IPS DF 6.9 (cell line): ENCODE data around the gene PSMD5.

Experiments
- DNase-seq: peaks from one replicate; pipeline ENCODE4 v3.0.0-alpha.2; 2013; ENCODE audit warnings: low read depth, low spot score
- H3K27ac ChIP-seq: one replicate; pipeline ENCODE4 v1.5.1; 2013; ENCODE audit warnings: low read length, control low read depth
- H3K27me3 ChIP-seq: 2 replicates; pipeline ENCODE4 v1.6.1; 2013; ENCODE audit warnings: mild to moderate bottlenecking, low read length; ENCODE audit not compliant: control insufficient read depth, insufficient read depth
- H3K36me3 ChIP-seq: 2 replicates; pipeline ENCODE4 v1.6.1; 2013; ENCODE audit warnings: low read length; ENCODE audit not compliant: control insufficient read depth, insufficient read depth
- H3K4me1 ChIP-seq: 2 replicates; pipeline ENCODE4 v1.6.1; 2013; ENCODE audit warnings: low read length; ENCODE audit not compliant: control insufficient read depth, insufficient read depth
- H3K4me3 ChIP-seq: 2 replicates; pipeline ENCODE4 v1.5.1; 2013; ENCODE audit warnings: mild to moderate bottlenecking, low read length
- H3K9me3 ChIP-seq: 2 replicates; pipeline ENCODE4 v1.6.1; 2013; ENCODE audit warnings: low read length, inconsistent platforms; ENCODE audit not compliant: control insufficient read depth, insufficient read depth
- WGBS: extraction: QIAGEN DNeasy Blood & Tissue Kit; methylation state at CpG from one replicate; pipeline ENCODE4 v1.1.7; 2013; ENCODE audit warnings: mixed read lengths, missing lambda C conversion rate; ENCODE audit not compliant: insufficient read length, insufficient coverage; 5-methylcytosine and 5-hydroxymethylcytosine counted together

PSMD5 gene

GRCh38 chr9:120856700-120857099 lies 14.0 kb upstream of the PSMD5 start:
- no peak for DNase-seq
- peaks cover 2% of the 10 kb centered on the region; the same call in 1 of the 2 replicates for H3K4me1 ChIP-seq
- WGBS: no CpG with 5 or more reads among the region's 4 CpGs
- H3K27ac ChIP-seq: no peak overlapping the region
- H3K27me3 ChIP-seq: no peaks in the 10 kb centered on the region
- no peaks in the 10 kb centered on the region for H3K9me3 ChIP-seq
- H3K36me3 ChIP-seq: peaks cover 4% of the 10 kb centered on the region; the same call in 1 of the 2 replicates
- no peak overlapping the region for H3K4me3 ChIP-seq

- no peak for DNase-seq
- no CpG with 5 or more reads among the region's 7 CpGs for WGBS
- H3K4me1 ChIP-seq: peaks cover 2% of the 10 kb centered on the region; the same call in 1 of the 2 replicates
- H3K36me3 ChIP-seq: peaks cover 4% of the 10 kb centered on the region; the same call in 1 of the 2 replicates
- H3K27me3 ChIP-seq: no peaks in the 10 kb centered on the region
- H3K4me3 ChIP-seq: no peak overlapping the region
- no peaks in the 10 kb centered on the region for H3K9me3 ChIP-seq
- no peak overlapping the region for H3K27ac ChIP-seq
These were observed 13.3 kb upstream of the PSMD5 start for GRCh38 chr9:120855827-120856670.

- H3K4me1 ChIP-seq: peaks cover 2% of the 10 kb centered on the region; the same call in 1 of the 2 replicates
- H3K27me3 ChIP-seq: no peaks in the 10 kb centered on the region
- no peak for DNase-seq
- H3K9me3 ChIP-seq: no peaks in the 10 kb centered on the region
- WGBS: no CpG with 5 or more reads among the region's 3 CpGs
- H3K27ac ChIP-seq: no peak overlapping the region
- H3K36me3 ChIP-seq: peaks cover 4% of the 10 kb centered on the region; the same call in 1 of the 2 replicates
- no peak overlapping the region for H3K4me3 ChIP-seq
These were observed 12.0 kb upstream of the PSMD5 start for GRCh38 chr9:120854596-120855327.

- no peak overlapping the region for H3K27ac ChIP-seq
- no peak for DNase-seq
- no CpG with 5 or more reads among the region's 6 CpGs for WGBS
- H3K36me3 ChIP-seq: peaks cover 4% of the 10 kb centered on the region; the same call in 1 of the 2 replicates
- peaks cover 2% of the 10 kb centered on the region; the same call in 1 of the 2 replicates for H3K4me1 ChIP-seq
- no peak overlapping the region for H3K4me3 ChIP-seq
- no peaks in the 10 kb centered on the region for H3K27me3 ChIP-seq
- H3K9me3 ChIP-seq: no peaks in the 10 kb centered on the region
These were observed 10.5 kb upstream of the PSMD5 start for GRCh38 chr9:120853198-120853597.

- no CpG with 5 or more reads among the region's 5 CpGs for WGBS
- no peaks in the 10 kb centered on the region for H3K9me3 ChIP-seq
- no peak overlapping the region for H3K27ac ChIP-seq
- H3K27me3 ChIP-seq: no peaks in the 10 kb centered on the region
- H3K4me1 ChIP-seq: peaks cover 2% of the 10 kb centered on the region; the same call in 1 of the 2 replicates
- no peak overlapping the region for H3K4me3 ChIP-seq
- no peaks in the 10 kb centered on the region for H3K36me3 ChIP-seq
- DNase-seq: no peak
These were observed 9.7 kb upstream of the PSMD5 start for GRCh38 chr9:120852240-120853010.

GRCh38 chr9:120851449-120851848 lies 8.7 kb upstream of the PSMD5 start:
- DNase-seq: no peak
- Histone ChIP-seq H3K9me3 (no peaks in the 10 kb centered on the region), H3K27ac (no peak overlapping the region), H3K27me3 (no peaks in the 10 kb centered on the region), H3K36me3 (no peaks in the 10 kb centered on the region), H3K4me1 (peaks cover 3% of the 10 kb centered on the region; the same call in 1 of the 2 replicates), H3K4me3 (no peak overlapping the region)
- WGBS: no CpG with 5 or more reads among the region's 1 CpG

- Histone ChIP-seq H3K4me1 (peaks cover 3% of the 10 kb centered on the region; the same call in 1 of the 2 replicates), H3K27me3 (no peaks in the 10 kb centered on the region), H3K4me3 (no peak overlapping the region), H3K27ac (no peak overlapping the region), H3K9me3 (no peaks in the 10 kb centered on the region), H3K36me3 (no peaks in the 10 kb centered on the region)
- WGBS: no CpG with 5 or more reads among the region's 3 CpGs
- no peak for DNase-seq
These were observed 7.6 kb upstream of the PSMD5 start for GRCh38 chr9:120850315-120850714.

GRCh38 chr9:120846906-120847305 lies 4.2 kb upstream of the PSMD5 start:
- H3K27me3 ChIP-seq: no peaks in the 10 kb centered on the region
- peaks cover 1% of the 10 kb centered on the region; the same call in 1 of the 2 replicates for H3K4me1 ChIP-seq
- WGBS: no CpG with 5 or more reads among the region's 1 CpG
- no peak overlapping the region for H3K4me3 ChIP-seq
- no peaks in the 10 kb centered on the region for H3K9me3 ChIP-seq
- H3K36me3 ChIP-seq: no peaks in the 10 kb centered on the region
- no peak for DNase-seq
- no peak overlapping the region for H3K27ac ChIP-seq

- Histone ChIP-seq H3K36me3 (no peaks in the 10 kb centered on the region), H3K27ac (no peak overlapping the region), H3K9me3 (no peaks in the 10 kb centered on the region), H3K4me3 (no peak overlapping the region), H3K27me3 (no peaks in the 10 kb centered on the region), H3K4me1 (peaks cover 1% of the 10 kb centered on the region; the same call in 1 of the 2 replicates)
- DNase-seq: no peak
- WGBS: no CpG with 5 or more reads among the region's 3 CpGs
These were observed 3.6 kb upstream of the PSMD5 start for GRCh38 chr9:120846251-120846889.
